ENCODE results near the gene ICA1L.

The ICA1L gene

GRCh38 chr2:202750763-202751427 lies 120.7 kb downstream of the ICA1L start:
- TF ChIP-seq SIN3A (IDR thresholded peaks at IDR 0.05; ENCODE audit: borderline replicate concordance, insufficient read depth, low read length) (no peak), FOXP2 (optimal IDR thresholded peaks at IDR 0.05; ENCODE audit: borderline replicate concordance, extremely low read depth, extremely low read length, insufficient read depth) (no peak), TAF1 (IDR thresholded peaks at IDR 0.05; ENCODE audit: borderline replicate concordance, insufficient read depth, low read length) (no peak), POLR2AphosphoS5 (IDR thresholded peaks at IDR 0.05; ENCODE audit: low read depth, low read length) (no peak)

- TF ChIP-seq FOXP2 (optimal IDR thresholded peaks at IDR 0.05; ENCODE audit: borderline replicate concordance, extremely low read depth, extremely low read length, insufficient read depth) (no peak), POLR2AphosphoS5 (IDR thresholded peaks at IDR 0.05; ENCODE audit: low read depth, low read length) (no peak), REST (IDR thresholded peaks at IDR 0.05; ENCODE audit: insufficient read depth in 1 of 2, low read depth in 2 of 2, low read length in 2 of 2) (no peak), TAF1 (IDR thresholded peaks at IDR 0.05; ENCODE audit: borderline replicate concordance, insufficient read depth, low read length) (no peak), SIN3A (IDR thresholded peaks at IDR 0.05; ENCODE audit: borderline replicate concordance, insufficient read depth, low read length) (no peak)
Measured at GRCh38 chr2:202749477-202749876, 122.1 kb downstream of the ICA1L start.

GRCh38 chr2:202743613-202744012 lies 128.0 kb downstream of the ICA1L start:
- TF ChIP-seq REST (IDR thresholded peaks at IDR 0.05; ENCODE audit: insufficient read depth in 1 of 2, low read depth in 2 of 2, low read length in 2 of 2), result no peak
- no peak for TF ChIP-seq TAF1 (IDR thresholded peaks at IDR 0.05; ENCODE audit: borderline replicate concordance, insufficient read depth, low read length)
- TF ChIP-seq SIN3A (IDR thresholded peaks at IDR 0.05; ENCODE audit: borderline replicate concordance, insufficient read depth, low read length), result no peak
- no peak for TF ChIP-seq FOXP2 (optimal IDR thresholded peaks at IDR 0.05; ENCODE audit: borderline replicate concordance, extremely low read depth, extremely low read length, insufficient read depth)
- no peak for TF ChIP-seq POLR2AphosphoS5 (IDR thresholded peaks at IDR 0.05; ENCODE audit: low read depth, low read length)

GRCh38 chr2:202736826-202737225 lies 134.7 kb downstream of the ICA1L start:
- no peak for TF ChIP-seq REST (IDR thresholded peaks at IDR 0.05; ENCODE audit: insufficient read depth in 1 of 2, low read depth in 2 of 2, low read length in 2 of 2)
- TF ChIP-seq POLR2AphosphoS5 (IDR thresholded peaks at IDR 0.05; ENCODE audit: low read depth, low read length), result no peak
- no peak for TF ChIP-seq TAF1 (IDR thresholded peaks at IDR 0.05; ENCODE audit: borderline replicate concordance, insufficient read depth, low read length)
- no peak for TF ChIP-seq FOXP2 (optimal IDR thresholded peaks at IDR 0.05; ENCODE audit: borderline replicate concordance, extremely low read depth, extremely low read length, insufficient read depth)
- TF ChIP-seq SIN3A (IDR thresholded peaks at IDR 0.05; ENCODE audit: borderline replicate concordance, insufficient read depth, low read length), result no peak

GRCh38 chr2:202726070-202726469 lies 145.5 kb downstream of the ICA1L start:
- TF ChIP-seq SIN3A (IDR thresholded peaks at IDR 0.05; ENCODE audit: borderline replicate concordance, insufficient read depth, low read length), result no peak
- no peak for TF ChIP-seq FOXP2 (optimal IDR thresholded peaks at IDR 0.05; ENCODE audit: borderline replicate concordance, extremely low read depth, extremely low read length, insufficient read depth)
- TF ChIP-seq REST (IDR thresholded peaks at IDR 0.05; ENCODE audit: insufficient read depth in 1 of 2, low read depth in 2 of 2, low read length in 2 of 2), result no peak
- TF ChIP-seq TAF1 (IDR thresholded peaks at IDR 0.05; ENCODE audit: borderline replicate concordance, insufficient read depth, low read length), result no peak
- no peak for TF ChIP-seq POLR2AphosphoS5 (IDR thresholded peaks at IDR 0.05; ENCODE audit: low read depth, low read length)

All from PFSK-1 (cell line).